Measurements from ENCODE around the gene ERFE.

ERFE gene

DNA sequence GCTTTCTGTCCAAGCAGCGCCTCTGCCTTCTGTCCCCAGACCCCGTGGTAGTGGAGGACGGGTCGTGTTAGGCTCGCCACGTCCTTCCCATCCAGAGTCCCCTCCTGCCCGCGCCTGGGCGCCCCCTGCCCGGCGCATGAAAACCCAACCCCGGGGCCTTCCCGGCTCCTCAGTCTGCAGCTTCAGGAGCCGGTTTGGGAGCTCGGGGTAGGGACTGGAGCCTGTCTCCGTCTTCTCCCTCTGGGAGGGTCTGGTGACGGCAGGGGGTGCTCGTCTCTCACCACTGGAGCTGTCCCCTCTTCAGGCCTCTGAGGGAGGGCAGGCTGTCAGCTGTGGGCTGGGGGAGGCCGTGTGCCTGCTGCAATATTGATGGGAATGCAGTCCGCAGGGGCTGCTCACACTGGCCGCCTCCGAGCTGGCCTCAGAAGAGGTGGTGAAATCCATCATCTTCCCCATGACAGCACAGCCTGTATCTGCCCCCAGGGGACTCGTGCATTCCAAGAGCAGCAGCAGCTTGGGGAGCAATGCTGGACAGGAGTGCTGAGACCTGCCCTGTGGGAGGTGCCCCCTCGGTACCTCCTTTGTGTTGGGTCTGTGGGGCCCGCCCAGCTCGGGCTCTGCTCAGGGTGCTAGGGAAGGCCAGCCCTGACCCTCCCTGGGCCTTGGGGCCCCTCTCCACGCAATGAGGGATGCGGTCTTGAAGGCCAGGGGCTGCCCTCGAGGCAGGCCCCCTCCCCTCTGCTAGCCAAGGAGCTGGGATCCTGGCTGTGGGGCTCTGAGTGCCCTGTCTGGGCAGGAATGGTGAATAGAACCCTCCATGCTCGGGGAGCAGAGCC, 38.1 kb upstream of the ERFE start:
- Histone ChIP-seq H3K4me1 (ENCODE audit: control insufficient read depth in 5 of 5, insufficient read depth in 5 of 5, low read length in 5 of 5) (peaks cover 0 to 11% (median 3%) of the 10 kb centered on the region in 5 donors), H3K27me3 (ENCODE audit: control insufficient read depth in 5 of 5, insufficient read depth in 4 of 5, low read length in 5 of 5) (peaks cover 21 to 42% (median 27%) of the 10 kb centered on the region in 5 donors), H3K36me3 (ENCODE audit: control insufficient read depth in 5 of 5, insufficient read depth in 5 of 5, low read length in 5 of 5) (no peaks in the 10 kb centered on the region), H3K4me3 (ENCODE audit: low read depth in 1 of 5, low read length in 5 of 5) (no peak overlapping the region), H3K9me3 (ENCODE audit: control insufficient read depth in 5 of 5, low read length in 5 of 5) (no peaks in the 10 kb centered on the region), H3K27ac (ENCODE audit: low read depth, low read length) (no peak overlapping the region), H3K9ac (ENCODE audit: low read length in 5 of 5) (no peak overlapping the region)

DNA sequence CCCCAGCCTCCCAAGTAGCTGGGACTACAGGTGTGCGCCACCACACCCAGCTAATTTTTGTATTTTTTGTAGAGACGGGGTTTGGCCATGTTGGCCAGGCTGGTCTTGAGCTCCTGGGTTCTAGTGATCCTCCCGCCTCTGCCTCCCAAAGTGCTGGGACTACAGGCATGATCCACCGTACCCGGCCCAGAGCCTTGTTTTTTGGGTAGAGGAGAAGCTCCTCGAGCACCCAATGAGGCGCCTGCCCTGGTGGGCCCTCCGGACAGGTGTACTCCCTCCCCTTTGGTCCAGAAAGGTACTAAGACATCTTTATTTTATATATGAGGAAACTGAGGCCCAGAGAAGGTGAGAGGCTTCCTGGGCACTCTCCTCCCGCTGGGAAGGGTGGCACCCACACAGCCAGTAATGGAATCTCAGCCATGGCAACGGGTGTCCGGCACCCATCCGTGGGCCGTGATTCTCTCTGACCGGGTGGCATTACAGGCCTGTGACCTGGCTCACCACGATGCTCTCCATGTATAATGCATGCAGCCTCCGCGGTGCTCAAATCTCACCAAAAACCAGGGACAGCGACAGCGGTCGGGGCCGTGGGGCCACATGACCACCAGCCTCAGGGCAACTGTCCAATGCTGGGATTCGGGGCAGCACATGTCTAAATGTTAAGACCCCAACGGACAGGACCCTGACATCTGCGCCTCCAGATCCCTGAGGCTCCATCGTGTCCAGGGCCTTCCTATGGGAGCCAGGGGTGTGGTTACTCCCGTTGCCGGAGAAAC, 37.1 kb upstream of the ERFE start:
- Histone ChIP-seq H3K36me3 (ENCODE audit: control insufficient read depth in 5 of 5, insufficient read depth in 5 of 5, low read length in 5 of 5) (no peaks in the 10 kb centered on the region), H3K27me3 (ENCODE audit: control insufficient read depth in 5 of 5, insufficient read depth in 4 of 5, low read length in 5 of 5) (peaks cover 13 to 34% (median 21%) of the 10 kb centered on the region in 5 donors), H3K4me1 (ENCODE audit: control insufficient read depth in 5 of 5, insufficient read depth in 5 of 5, low read length in 5 of 5) (peaks cover 0 to 11% (median 3%) of the 10 kb centered on the region in 5 donors), H3K9ac (ENCODE audit: low read length in 5 of 5) (no peak overlapping the region), H3K27ac (ENCODE audit: low read depth, low read length) (no peak overlapping the region), H3K4me3 (ENCODE audit: low read depth in 1 of 5, low read length in 5 of 5) (no peak overlapping the region), H3K9me3 (ENCODE audit: control insufficient read depth in 5 of 5, low read length in 5 of 5) (no peaks in the 10 kb centered on the region)

DNA sequence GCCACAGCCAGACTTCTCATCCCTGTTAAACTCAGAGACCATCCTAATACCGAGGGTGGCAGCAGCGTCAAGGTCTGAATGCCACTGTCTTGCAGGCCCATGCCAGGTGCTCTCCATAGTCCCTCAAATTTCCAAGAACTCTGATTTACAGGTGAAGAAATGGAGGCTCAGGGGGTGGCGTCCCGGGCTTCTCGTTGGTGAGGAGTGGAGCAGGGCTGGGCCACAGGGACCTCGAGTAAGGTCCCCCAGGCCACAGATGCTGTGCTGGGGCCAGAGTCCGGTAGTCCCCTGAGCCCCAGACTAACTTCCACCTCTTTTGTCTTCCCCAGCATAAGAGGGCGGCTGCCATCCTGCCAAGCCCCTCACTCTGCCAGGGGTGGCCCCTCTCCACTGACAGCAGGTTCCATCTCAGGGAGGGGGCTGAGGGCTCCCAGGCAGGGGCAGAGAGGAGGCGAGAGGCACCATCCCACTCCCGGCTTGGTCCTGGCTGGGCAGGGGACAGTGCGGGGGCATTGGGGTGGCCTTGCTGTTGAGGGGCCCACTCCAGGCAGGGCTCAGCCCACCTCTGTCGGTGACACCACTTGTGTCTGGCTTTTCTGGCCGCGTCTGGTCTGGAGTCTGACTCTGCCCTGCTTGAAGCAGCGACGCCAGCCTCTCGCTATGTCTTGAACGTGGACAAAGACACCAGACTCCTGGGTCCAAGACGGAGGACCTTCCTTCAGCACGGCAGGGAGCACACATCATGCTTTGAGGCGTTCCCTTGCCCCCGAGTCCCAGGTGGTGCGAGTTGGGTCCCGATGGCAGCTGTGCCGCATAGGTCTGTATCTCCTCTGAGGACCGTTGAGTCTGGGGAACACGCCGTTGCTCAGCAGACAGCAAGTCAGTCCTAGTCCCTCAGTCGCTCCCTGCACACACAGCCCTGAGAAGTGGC, 36.2 kb upstream of the ERFE start:
- Histone ChIP-seq H3K9ac (ENCODE audit: low read length in 5 of 5) (no peak overlapping the region), H3K27ac (ENCODE audit: low read depth, low read length) (no peak overlapping the region), H3K27me3 (ENCODE audit: control insufficient read depth in 5 of 5, insufficient read depth in 4 of 5, low read length in 5 of 5) (peaks cover 4 to 27% (median 13%) of the 10 kb centered on the region in 5 donors), H3K4me3 (ENCODE audit: low read depth in 1 of 5, low read length in 5 of 5) (no peak overlapping the region), H3K36me3 (ENCODE audit: control insufficient read depth in 5 of 5, insufficient read depth in 5 of 5, low read length in 5 of 5) (no peaks in the 10 kb centered on the region), H3K4me1 (ENCODE audit: control insufficient read depth in 5 of 5, insufficient read depth in 5 of 5, low read length in 5 of 5) (peaks cover 0 to 19% (median 7%) of the 10 kb centered on the region in 5 donors), H3K9me3 (ENCODE audit: control insufficient read depth in 5 of 5, low read length in 5 of 5) (no peaks in the 10 kb centered on the region)

DNA sequence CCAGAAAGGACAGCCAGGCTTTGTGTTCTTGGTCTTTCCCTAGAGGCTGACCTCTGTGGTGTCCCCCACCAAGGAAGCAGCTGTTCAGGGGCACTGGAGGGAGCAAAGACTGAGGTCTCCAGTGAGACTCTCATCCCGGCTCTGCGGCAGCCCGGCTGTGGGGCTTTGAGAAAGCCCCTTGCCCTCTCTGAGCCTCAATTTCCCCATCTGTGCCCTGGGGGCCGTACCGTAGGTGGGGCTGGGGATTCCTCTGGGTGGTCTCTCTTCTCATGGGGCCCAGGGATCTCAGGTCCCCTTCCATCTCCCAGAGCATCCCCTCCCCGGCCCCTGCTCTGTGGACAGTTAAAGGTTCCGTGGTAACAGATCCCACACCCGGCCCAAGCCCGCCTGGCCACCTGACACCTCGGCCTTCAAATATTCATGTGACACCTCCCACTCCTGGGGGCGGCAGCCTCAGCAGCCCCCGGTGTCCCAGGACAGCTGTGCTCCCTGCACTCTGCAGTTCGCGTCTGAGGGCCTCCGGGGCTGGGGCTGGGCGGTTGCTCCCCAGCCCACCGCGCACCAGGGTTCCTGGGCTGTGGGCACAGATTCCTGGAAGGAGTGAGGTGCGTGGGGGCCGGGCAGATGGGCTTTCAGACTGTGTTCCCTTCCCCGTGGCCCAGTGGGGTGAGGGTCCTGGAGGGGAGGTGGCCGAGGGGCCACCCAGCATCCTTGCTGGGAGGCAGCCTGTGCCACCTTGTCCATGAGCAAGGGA, 35.4 kb upstream of the ERFE start:
- peaks cover 3 to 19% (median 12%) of the 10 kb centered on the region in 5 donors for H3K27me3 ChIP-seq (ENCODE audit: control insufficient read depth in 5 of 5, insufficient read depth in 4 of 5, low read length in 5 of 5)
- H3K4me3 ChIP-seq (ENCODE audit: low read depth in 1 of 5, low read length in 5 of 5): no peak overlapping the region
- H3K9ac ChIP-seq (ENCODE audit: low read length in 5 of 5): no peak overlapping the region
- peaks cover 0 to 25% (median 7%) of the 10 kb centered on the region in 5 donors for H3K4me1 ChIP-seq (ENCODE audit: control insufficient read depth in 5 of 5, insufficient read depth in 5 of 5, low read length in 5 of 5)
- no peaks in the 10 kb centered on the region for H3K36me3 ChIP-seq (ENCODE audit: control insufficient read depth in 5 of 5, insufficient read depth in 5 of 5, low read length in 5 of 5)
- H3K9me3 ChIP-seq (ENCODE audit: control insufficient read depth in 5 of 5, low read length in 5 of 5): no peaks in the 10 kb centered on the region
- H3K27ac ChIP-seq (ENCODE audit: low read depth, low read length): no peak overlapping the region

DNA sequence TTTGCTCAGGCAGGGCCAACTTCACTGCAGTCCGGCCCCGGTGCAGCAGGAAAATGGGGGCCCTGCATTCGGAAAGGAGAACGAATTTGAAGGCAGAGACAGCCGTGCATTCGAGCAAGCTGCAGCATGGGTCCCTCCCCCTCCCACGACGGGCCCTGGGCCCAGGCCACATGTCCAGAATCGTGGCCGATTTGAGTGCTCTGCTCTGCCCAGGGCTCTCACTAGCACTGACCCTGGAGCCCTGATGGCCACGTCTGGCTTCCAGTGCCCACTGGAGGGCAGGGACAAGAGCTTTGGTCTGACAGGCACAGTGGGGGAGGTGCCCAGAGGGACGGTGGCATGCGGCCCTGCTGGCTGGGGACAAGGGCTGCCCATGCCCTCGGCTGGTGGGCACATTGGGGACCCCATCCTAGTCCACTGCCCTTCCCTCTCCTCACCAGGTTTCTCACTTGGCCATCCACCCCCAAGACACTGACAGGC, 34.7 kb upstream of the ERFE start:
- no peak overlapping the region for H3K9ac ChIP-seq (ENCODE audit: low read length in 5 of 5)
- H3K36me3 ChIP-seq (ENCODE audit: control insufficient read depth in 5 of 5, insufficient read depth in 5 of 5, low read length in 5 of 5): no peaks in the 10 kb centered on the region

DNA sequence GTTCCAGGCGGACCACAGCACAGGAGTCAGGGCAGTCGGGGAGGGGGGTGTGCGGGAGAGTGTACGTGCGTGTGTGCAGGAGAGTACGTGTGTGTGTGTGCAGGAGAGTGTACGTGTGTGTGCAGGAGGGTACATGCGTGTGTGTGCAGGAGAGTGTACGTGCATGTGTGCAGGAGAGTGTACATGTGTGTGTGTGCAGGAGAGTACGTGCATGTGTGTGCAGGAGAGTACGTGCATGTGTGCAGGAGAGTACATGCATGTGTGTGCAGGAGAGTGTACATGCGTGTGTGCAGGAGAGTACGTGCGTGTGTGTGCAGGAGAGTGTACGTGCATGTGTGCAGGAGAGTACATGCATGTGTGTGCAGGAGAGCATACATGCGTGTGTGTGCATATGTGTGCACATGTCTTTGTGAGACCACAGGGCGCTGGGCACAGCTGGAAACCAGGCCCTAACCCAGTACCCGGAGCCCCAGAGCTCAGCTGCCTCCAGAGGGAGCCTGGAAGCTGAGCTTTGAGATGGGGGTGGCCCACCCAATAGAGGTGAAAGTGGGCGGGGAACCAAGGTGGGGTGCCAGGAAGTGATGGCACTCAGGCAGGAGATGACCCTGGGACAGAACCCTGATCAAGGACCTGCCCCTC, 34.2 kb upstream of the ERFE start:
- no peak overlapping the region for H3K4me3 ChIP-seq (ENCODE audit: low read depth in 1 of 5, low read length in 5 of 5)
- no peak overlapping the region for H3K27ac ChIP-seq (ENCODE audit: low read depth, low read length)
- peaks cover 0 to 25% (median 7%) of the 10 kb centered on the region in 5 donors for H3K4me1 ChIP-seq (ENCODE audit: control insufficient read depth in 5 of 5, insufficient read depth in 5 of 5, low read length in 5 of 5)
- H3K9ac ChIP-seq (ENCODE audit: low read length in 5 of 5): no peak overlapping the region
- H3K9me3 ChIP-seq (ENCODE audit: control insufficient read depth in 5 of 5, low read length in 5 of 5): no peaks in the 10 kb centered on the region
- H3K27me3 ChIP-seq (ENCODE audit: control insufficient read depth in 5 of 5, insufficient read depth in 4 of 5, low read length in 5 of 5): peaks cover 3 to 12% (median 7%) of the 10 kb centered on the region in 5 donors
- H3K36me3 ChIP-seq (ENCODE audit: control insufficient read depth in 5 of 5, insufficient read depth in 5 of 5, low read length in 5 of 5): no peaks in the 10 kb centered on the region

More for the DNA sequence above, 34.7 kb upstream of the ERFE start:
- H3K4me3 ChIP-seq (ENCODE audit: low read depth in 1 of 5, low read length in 5 of 5): no peak overlapping the region
- peaks cover 0 to 25% (median 7%) of the 10 kb centered on the region in 5 donors for H3K4me1 ChIP-seq (ENCODE audit: control insufficient read depth in 5 of 5, insufficient read depth in 5 of 5, low read length in 5 of 5)
- H3K27me3 ChIP-seq (ENCODE audit: control insufficient read depth in 5 of 5, insufficient read depth in 4 of 5, low read length in 5 of 5): peaks cover 3 to 14% (median 12%) of the 10 kb centered on the region in 5 donors
- H3K27ac ChIP-seq (ENCODE audit: low read depth, low read length): no peak overlapping the region
- H3K9me3 ChIP-seq (ENCODE audit: control insufficient read depth in 5 of 5, low read length in 5 of 5): no peaks in the 10 kb centered on the region

DNA sequence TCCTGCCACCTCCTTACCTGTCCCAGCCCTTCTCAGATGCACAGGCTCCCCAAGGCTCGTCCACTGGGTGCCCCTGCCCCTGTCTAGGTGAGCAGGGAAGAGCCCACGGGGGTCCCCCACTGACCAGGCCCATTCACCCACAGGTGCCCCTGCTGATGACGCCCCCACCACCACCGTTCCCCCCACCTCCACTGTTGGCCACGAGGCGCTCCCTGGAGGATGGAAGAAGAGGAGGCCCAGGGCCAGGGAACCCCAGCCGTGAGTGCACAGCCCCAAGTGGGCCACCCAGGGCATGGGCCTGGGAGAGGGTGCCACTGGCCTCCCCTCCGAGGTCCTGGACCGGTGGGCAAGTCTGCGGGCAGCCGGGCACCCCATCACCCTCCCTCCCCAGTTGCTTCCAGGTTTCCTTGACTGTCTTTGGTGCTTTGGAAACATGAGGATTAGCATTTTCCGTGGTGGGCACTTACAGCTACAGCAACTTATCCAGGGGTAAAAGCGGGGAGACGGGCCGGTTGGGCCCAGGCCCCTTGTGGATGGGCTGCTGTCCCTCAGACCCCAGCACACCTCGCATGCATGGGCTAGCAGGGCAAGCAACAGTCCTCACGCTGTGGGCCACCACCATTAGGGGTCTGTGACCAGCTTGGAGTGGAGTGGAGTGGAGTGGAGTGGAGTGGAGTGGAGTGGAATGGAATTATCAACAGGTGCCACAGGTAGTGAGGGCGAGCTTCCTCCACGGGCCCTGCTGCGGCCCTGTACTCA, 33.5 kb upstream of the ERFE start:
- no peak overlapping the region for H3K9ac ChIP-seq (ENCODE audit: low read length in 5 of 5)
- no peaks in the 10 kb centered on the region for H3K9me3 ChIP-seq (ENCODE audit: control insufficient read depth in 5 of 5, low read length in 5 of 5)
- H3K4me3 ChIP-seq (ENCODE audit: low read depth in 1 of 5, low read length in 5 of 5): no peak overlapping the region
- H3K27ac ChIP-seq (ENCODE audit: low read depth, low read length): no peak overlapping the region
- peaks cover 0 to 19% (median 7%) of the 10 kb centered on the region in 5 donors for H3K4me1 ChIP-seq (ENCODE audit: control insufficient read depth in 5 of 5, insufficient read depth in 5 of 5, low read length in 5 of 5)
- peaks cover 0 to 9% (median 3%) of the 10 kb centered on the region in 5 donors for H3K27me3 ChIP-seq (ENCODE audit: control insufficient read depth in 5 of 5, insufficient read depth in 4 of 5, low read length in 5 of 5)
- H3K36me3 ChIP-seq (ENCODE audit: control insufficient read depth in 5 of 5, insufficient read depth in 5 of 5, low read length in 5 of 5): no peaks in the 10 kb centered on the region

DNA sequence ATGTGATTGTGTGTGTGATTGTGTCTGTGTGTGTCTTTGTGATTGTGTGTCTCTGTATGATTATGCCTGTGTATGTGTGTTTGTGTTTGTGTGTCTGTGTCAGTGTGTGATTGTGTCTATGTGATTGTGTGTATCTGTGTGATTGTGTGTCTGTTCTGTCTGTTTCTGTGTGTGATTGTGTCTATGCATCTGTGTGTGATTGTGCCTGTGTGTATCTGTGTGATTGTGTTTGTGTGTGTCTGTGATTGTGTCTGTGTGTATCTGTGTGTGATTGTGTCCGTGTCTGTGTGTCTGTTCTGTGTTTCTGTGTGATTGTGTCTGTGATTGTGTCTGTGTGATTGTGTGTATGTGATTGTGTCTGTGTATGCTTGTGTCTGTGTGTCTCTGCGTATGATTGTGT, 32.4 kb upstream of the ERFE start:
- Histone ChIP-seq H3K36me3 (ENCODE audit: control insufficient read depth in 5 of 5, insufficient read depth in 5 of 5, low read length in 5 of 5) (no peaks in the 10 kb centered on the region), H3K9ac (ENCODE audit: low read length in 5 of 5) (no peak overlapping the region), H3K9me3 (ENCODE audit: control insufficient read depth in 5 of 5, low read length in 5 of 5) (no peaks in the 10 kb centered on the region), H3K4me1 (ENCODE audit: control insufficient read depth in 5 of 5, insufficient read depth in 5 of 5, low read length in 5 of 5) (peaks cover 0 to 14% (median 5%) of the 10 kb centered on the region in 5 donors), H3K4me3 (ENCODE audit: low read depth in 1 of 5, low read length in 5 of 5) (no peak overlapping the region), H3K27me3 (ENCODE audit: control insufficient read depth in 5 of 5, insufficient read depth in 4 of 5, low read length in 5 of 5) (peaks cover 0 to 9% (median 0%) of the 10 kb centered on the region in 5 donors), H3K27ac (ENCODE audit: low read depth, low read length) (no peak overlapping the region)
